WTC11 (cell line): Measurements from ENCODE around the gene SMIM38.

Source experiments
- JAZF1 ChIP-seq: fragments of 250-450 bp; sonication (Bioruptor Pico); IDR thresholded peaks from 2 replicates; pipeline ENCODE4 v1.9.0; 2021; ENCODE audit warnings: moderate library complexity, mild to moderate bottlenecking, inconsistent platforms
- MXD4 ChIP-seq: fragments of 250-450 bp; sonication (Bioruptor Pico); IDR thresholded peaks from 2 replicates; pipeline ENCODE4 v1.8.0; 2021; ENCODE audit warnings: mild to moderate bottlenecking, moderate library complexity, borderline replicate concordance
- MYBL2 ChIP-seq: sonication (generic); formaldehyde crosslinking; IDR thresholded peaks from 2 replicates; pipeline ENCODE4 v1.8.1; 2023; ENCODE audit warnings: mild to moderate bottlenecking, moderate library complexity, missing genetic modification reagents
- NFE2L1 ChIP-seq: sonication (generic); formaldehyde crosslinking; IDR thresholded peaks from 2 replicates; pipeline ENCODE4 v1.8.1; 2023; ENCODE audit warnings: missing genetic modification reagents
- SP1 ChIP-seq: sonication (generic); formaldehyde crosslinking; conservative IDR thresholded peaks from 2 replicates; pipeline ENCODE4 v1.8.1; 2022; ENCODE audit warnings: missing genetic modification reagents
- TEAD1 ChIP-seq: sonication (generic); formaldehyde crosslinking; IDR thresholded peaks from 2 replicates; pipeline ENCODE4 v1.8.0; 2022; ENCODE audit warnings: mild to moderate bottlenecking, missing genetic modification reagents
- TEAD4 ChIP-seq: sonication (generic); formaldehyde crosslinking; IDR thresholded peaks from 2 replicates; pipeline ENCODE4 v1.8.0; 2022; ENCODE audit warnings: mild to moderate bottlenecking, missing genetic modification reagents
- ZNF416 ChIP-seq: fragments of 250-450 bp; sonication (Bioruptor Pico); IDR thresholded peaks from 2 replicates; pipeline ENCODE4 v1.9.0; 2021; ENCODE audit warnings: mild to moderate bottlenecking, inconsistent platforms
- ZNF425 ChIP-seq: fragments of 250-450 bp; sonication (Bioruptor Pico); conservative IDR thresholded peaks from 2 replicates; pipeline ENCODE4 v1.9.0; 2021; ENCODE audit warnings: mild to moderate bottlenecking
- TF ChIP-seq, protein P1 (sequence below): sonication (generic); formaldehyde crosslinking; IDR thresholded peaks from 2 replicates; pipeline ENCODE4 v1.8.0; 2022; ENCODE audit warnings: mild to moderate bottlenecking, missing genetic modification reagents
- TF ChIP-seq, protein P2 (sequence below): fragments of 200-600 bp; IDR thresholded peaks from 2 replicates; pipeline ENCODE4 v1.8.0; 2022; ENCODE audit warnings: antibody characterized with exemption
- TF ChIP-seq, protein P3 (sequence below): sonication (generic); formaldehyde crosslinking; conservative IDR thresholded peaks from 2 replicates; pipeline ENCODE4 v1.8.1; 2022; ENCODE audit warnings: mild to moderate bottlenecking, missing genetic modification reagents
- TF ChIP-seq, protein P4 (sequence below): sonication (generic); formaldehyde crosslinking; IDR thresholded peaks from 2 replicates; pipeline ENCODE4 v1.8.1; 2022; ENCODE audit warnings: low read depth, mild to moderate bottlenecking, moderate library complexity, missing genetic modification reagents, borderline replicate concordance
- TF ChIP-seq, protein P5 (sequence below): sonication (generic); formaldehyde crosslinking; IDR thresholded peaks from 2 replicates; pipeline ENCODE4 v1.8.1; 2023; ENCODE audit warnings: mild to moderate bottlenecking, missing genetic modification reagents, moderate library complexity

- TF ChIP-seq, protein P1, sequence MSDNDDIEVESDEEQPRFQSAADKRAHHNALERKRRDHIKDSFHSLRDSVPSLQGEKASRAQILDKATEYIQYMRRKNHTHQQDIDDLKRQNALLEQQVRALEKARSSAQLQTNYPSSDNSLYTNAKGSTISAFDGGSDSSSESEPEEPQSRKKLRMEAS (CRISPR knock-in tag) = no peak
- TF ChIP-seq, protein P2, sequence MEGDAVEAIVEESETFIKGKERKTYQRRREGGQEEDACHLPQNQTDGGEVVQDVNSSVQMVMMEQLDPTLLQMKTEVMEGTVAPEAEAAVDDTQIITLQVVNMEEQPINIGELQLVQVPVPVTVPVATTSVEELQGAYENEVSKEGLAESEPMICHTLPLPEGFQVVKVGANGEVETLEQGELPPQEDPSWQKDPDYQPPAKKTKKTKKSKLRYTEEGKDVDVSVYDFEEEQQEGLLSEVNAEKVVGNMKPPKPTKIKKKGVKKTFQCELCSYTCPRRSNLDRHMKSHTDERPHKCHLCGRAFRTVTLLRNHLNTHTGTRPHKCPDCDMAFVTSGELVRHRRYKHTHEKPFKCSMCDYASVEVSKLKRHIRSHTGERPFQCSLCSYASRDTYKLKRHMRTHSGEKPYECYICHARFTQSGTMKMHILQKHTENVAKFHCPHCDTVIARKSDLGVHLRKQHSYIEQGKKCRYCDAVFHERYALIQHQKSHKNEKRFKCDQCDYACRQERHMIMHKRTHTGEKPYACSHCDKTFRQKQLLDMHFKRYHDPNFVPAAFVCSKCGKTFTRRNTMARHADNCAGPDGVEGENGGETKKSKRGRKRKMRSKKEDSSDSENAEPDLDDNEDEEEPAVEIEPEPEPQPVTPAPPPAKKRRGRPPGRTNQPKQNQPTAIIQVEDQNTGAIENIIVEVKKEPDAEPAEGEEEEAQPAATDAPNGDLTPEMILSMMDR = no peak
- TF ChIP-seq, protein P3, sequence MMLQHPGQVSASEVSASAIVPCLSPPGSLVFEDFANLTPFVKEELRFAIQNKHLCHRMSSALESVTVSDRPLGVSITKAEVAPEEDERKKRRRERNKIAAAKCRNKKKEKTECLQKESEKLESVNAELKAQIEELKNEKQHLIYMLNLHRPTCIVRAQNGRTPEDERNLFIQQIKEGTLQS = no peak
- TF ChIP-seq TEAD1 (CRISPR knock-in tag) = no peak
- TF ChIP-seq JAZF1 (CRISPR knock-in tag) = no peak
- no peak for TF ChIP-seq ZNF416
- TF ChIP-seq MXD4 = no peak
- TF ChIP-seq SP1 (CRISPR knock-in tag) = no peak
- TF ChIP-seq, protein P4, sequence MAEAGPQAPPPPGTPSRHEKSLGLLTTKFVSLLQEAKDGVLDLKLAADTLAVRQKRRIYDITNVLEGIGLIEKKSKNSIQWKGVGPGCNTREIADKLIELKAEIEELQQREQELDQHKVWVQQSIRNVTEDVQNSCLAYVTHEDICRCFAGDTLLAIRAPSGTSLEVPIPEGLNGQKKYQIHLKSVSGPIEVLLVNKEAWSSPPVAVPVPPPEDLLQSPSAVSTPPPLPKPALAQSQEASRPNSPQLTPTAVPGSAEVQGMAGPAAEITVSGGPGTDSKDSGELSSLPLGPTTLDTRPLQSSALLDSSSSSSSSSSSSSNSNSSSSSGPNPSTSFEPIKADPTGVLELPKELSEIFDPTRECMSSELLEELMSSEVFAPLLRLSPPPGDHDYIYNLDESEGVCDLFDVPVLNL (CRISPR knock-in tag) = no peak
- no peak for TF ChIP-seq ZNF425 (CRISPR knock-in tag)
- TF ChIP-seq, protein P5, sequence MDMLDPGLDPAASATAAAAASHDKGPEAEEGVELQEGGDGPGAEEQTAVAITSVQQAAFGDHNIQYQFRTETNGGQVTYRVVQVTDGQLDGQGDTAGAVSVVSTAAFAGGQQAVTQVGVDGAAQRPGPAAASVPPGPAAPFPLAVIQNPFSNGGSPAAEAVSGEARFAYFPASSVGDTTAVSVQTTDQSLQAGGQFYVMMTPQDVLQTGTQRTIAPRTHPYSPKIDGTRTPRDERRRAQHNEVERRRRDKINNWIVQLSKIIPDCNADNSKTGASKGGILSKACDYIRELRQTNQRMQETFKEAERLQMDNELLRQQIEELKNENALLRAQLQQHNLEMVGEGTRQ (CRISPR knock-in tag) = no peak
- TF ChIP-seq TEAD4 (CRISPR knock-in tag) = no peak
- TF ChIP-seq MYBL2 (CRISPR knock-in tag) = no peak
- TF ChIP-seq NFE2L1 (CRISPR knock-in tag) = no peak
Measured at GRCh38 chr11:69130654-69131053, 25.1 kb upstream of the SMIM38 start.
